Lung (tissue), 12 donors: ENCODE results near the gene ZNF665. TPM values are rescaled to one million over a fixed set of nuclear protein-coding genes. Genes with fewer than 3 reads are reported as not detected.
A peak's percentile ranks its signal among the peaks of the same experiment; 100 is the strongest.

Experiments
- ATAC-seq: fragments of 200-7000 bp; cut with Tn5 transposase; one replicate; pipeline ENCODE4 v1.9.1; 2020; ENCODE audit warnings: moderate number of reproducible peaks; ENCODE audit not compliant: insufficient read depth, low FRiP score
- DNase-seq, 3 donors: peaks; one replicate each; pipeline ENCODE4 v3.0.0-alpha.2; 2013 to 2017
- H3K27ac ChIP-seq, 2 donors: one replicate each; pipeline ENCODE4 v1.5.1; 2013; ENCODE audit warnings: mild to moderate bottlenecking in 2 of 2, moderate library complexity in 2 of 2, control low read depth in 1 of 2, inconsistent platforms in 1 of 2, low read depth in 1 of 2, low read length in 1 of 2
- H3K27me3 ChIP-seq, 3 donors: one replicate each; pipeline ENCODE4 v1.5.1; 2013; ENCODE audit warnings: low read length in 2 of 3; ENCODE audit not compliant: control insufficient read depth in 3 of 3, insufficient read depth in 3 of 3
- H3K36me3 ChIP-seq, 4 donors: one replicate each; pipeline ENCODE4 v1.5.1; 2013; ENCODE audit warnings: low read length in 4 of 4, mild to moderate bottlenecking in 1 of 4, moderate library complexity in 1 of 4; ENCODE audit not compliant: control insufficient read depth in 4 of 4, insufficient read depth in 4 of 4
- H3K4me1 ChIP-seq, 5 donors: one replicate each; pipeline ENCODE4 v1.5.1; 2013; ENCODE audit warnings: low read length in 5 of 5, mild to moderate bottlenecking in 2 of 5, moderate library complexity in 1 of 5; ENCODE audit not compliant: control insufficient read depth in 5 of 5, insufficient read depth in 5 of 5
- H3K4me3 ChIP-seq: one replicate; pipeline ENCODE4 v1.5.1; 2013; ENCODE audit warnings: mild to moderate bottlenecking, control low read depth, moderate library complexity
- H3K9ac ChIP-seq, 2 donors: one replicate each; pipeline ENCODE4 v1.5.1; 2013; ENCODE audit warnings: low read length in 2 of 2, control low read depth in 1 of 2; ENCODE audit not compliant: insufficient read depth in 1 of 2
- H3K9me3 ChIP-seq, 4 donors: one replicate each; pipeline ENCODE4 v1.5.1; 2013; ENCODE audit warnings: low read length in 3 of 4, mild to moderate bottlenecking in 1 of 4, moderate library complexity in 1 of 4; ENCODE audit not compliant: control insufficient read depth in 4 of 4, insufficient read depth in 3 of 4
- WGBS, 2 donors: extraction: QIAGEN DNeasy Blood & Tissue Kit; methylation state at CpG; one replicate each; pipeline ENCODE4 v1.1.7; 2013; 5-methylcytosine and 5-hydroxymethylcytosine counted together
- polyA plus RNA-seq, 2 donors: library from polyadenylated mRNA; stranded (reverse); fragments of 200-250 nt; gene quantifications; one replicate each; pipeline ENCODE4 v1.2.1, GENCODE V29; 2013
- total RNA-seq, 2 donors: library from RNA; depleted of rRNA in 1 of 2; stranded (reverse); fragments of >200 nt in 1 of 2; gene quantifications; one replicate each; pipeline ENCODE4 v1.2.1, GENCODE V29; 2014 to 2021
- TF ChIP-seq, protein P1 (sequence below): IDR thresholded peaks from 2 replicates; pipeline ENCODE4 v1.5.1; 2012; ENCODE audit warnings: mild to moderate bottlenecking; ENCODE audit errors: control extremely low read depth, extremely low read depth
- donor health status: control.
- donor health status: control.
- donor health status: Bipolar disorder and iron deficiency.
- donor health status: healthy.
- donor health status: DM: yes; HTN: yes; CAD: no.

Gene ZNF665
- total and polyA plus RNA-seq, 4 donors, result 2.0 to 6.7 (median 2.7) TPM

DNA sequence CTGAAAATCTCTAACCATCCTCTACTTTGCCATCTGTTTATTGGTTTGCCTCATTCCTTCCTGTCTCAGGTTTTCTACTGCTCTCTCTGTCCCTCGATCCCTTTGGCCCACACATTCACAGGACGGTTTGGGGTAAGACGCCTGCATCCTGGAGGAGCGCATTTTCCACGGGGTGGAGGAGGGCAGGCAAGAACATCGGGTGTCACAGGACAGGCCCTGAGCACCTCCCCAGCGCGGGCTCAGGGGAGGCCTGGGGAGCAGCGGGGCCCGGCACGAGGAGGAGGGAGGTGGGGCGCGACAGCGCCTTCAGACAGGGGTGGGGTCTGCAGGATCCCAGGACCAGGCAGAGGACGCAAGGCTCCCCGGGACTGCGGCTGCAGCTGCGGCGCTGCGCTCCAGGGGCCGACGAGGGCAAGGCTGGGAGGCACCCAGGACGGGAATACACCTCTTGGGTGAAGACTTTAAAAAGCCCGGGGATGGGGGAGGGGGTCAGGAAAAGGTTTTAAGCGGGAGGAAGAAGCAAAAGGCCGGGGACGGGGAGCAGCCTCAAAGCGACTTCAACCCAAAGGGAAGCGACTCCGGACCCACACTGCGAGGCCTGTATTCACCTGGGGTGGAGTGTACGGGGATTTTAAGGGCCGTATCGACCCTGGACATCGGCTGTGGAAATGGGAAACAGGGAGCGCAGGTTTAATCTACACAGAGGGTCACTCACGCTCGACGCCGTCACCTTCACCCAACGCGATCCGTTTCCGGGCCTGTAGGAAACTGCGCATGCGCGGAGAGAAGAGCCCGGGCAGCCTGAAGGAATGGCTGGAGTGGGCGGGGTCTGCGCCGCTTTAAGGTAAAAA is 60.8 kb downstream of the ZNF665 start, which contains the start of gene ZNF415:
ZNF415 (minus strand) TSS at position 770 of the 851 bp plus-strand sequence. CDS start 10,234 bp downstream, outside the sequence.
- Histone ChIP-seq H3K4me3 (peak within 1 kb of the TSS; percentile 71), H3K36me3 (no peaks in the 10 kb centered on the region), H3K9me3 (peaks cover 0 to 16% (median 2%) of the 10 kb centered on the region in 4 donors), H3K4me1 (peaks cover 0 to 16% (median 6%) of the 10 kb centered on the region in 5 donors), H3K27ac (peak within 1 kb of the TSS; percentile 87 to 89), H3K27me3 (no peaks in the 10 kb centered on the region), H3K9ac (peak within 1 kb of the TSS; percentile 57 to 89)
- TF ChIP-seq, protein P1, sequence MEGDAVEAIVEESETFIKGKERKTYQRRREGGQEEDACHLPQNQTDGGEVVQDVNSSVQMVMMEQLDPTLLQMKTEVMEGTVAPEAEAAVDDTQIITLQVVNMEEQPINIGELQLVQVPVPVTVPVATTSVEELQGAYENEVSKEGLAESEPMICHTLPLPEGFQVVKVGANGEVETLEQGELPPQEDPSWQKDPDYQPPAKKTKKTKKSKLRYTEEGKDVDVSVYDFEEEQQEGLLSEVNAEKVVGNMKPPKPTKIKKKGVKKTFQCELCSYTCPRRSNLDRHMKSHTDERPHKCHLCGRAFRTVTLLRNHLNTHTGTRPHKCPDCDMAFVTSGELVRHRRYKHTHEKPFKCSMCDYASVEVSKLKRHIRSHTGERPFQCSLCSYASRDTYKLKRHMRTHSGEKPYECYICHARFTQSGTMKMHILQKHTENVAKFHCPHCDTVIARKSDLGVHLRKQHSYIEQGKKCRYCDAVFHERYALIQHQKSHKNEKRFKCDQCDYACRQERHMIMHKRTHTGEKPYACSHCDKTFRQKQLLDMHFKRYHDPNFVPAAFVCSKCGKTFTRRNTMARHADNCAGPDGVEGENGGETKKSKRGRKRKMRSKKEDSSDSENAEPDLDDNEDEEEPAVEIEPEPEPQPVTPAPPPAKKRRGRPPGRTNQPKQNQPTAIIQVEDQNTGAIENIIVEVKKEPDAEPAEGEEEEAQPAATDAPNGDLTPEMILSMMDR, result no peak
- WGBS, 2 donors, result 1 to 2% methylated on average over 50 to 51 of the region's 51 CpGs
- ATAC-seq (no peak), DNase-seq (peak; percentile 91 to 95 (median 93))

- peaks cover 0 to 16% (median 6%) of the 10 kb centered on the region in 5 donors for H3K4me1 ChIP-seq
- H3K27me3 ChIP-seq, result no peaks in the 10 kb centered on the region
- H3K36me3 ChIP-seq, result no peaks in the 10 kb centered on the region
- TF ChIP-seq, protein P1, result no peak
- H3K9ac ChIP-seq, result peak overlapping the region; percentile 50 to 57
- no peak overlapping the region for H3K4me3 ChIP-seq
- ATAC-seq, result no peak
- WGBS, 2 donors, result 48 to 56% methylated on average over 6 of the region's 6 CpGs
- no peak for DNase-seq
- H3K27ac ChIP-seq, result peak overlapping the region in 1 of 2 donors; percentile 87
- H3K9me3 ChIP-seq, result peaks cover 0 to 16% (median 0%) of the 10 kb centered on the region in 4 donors
Measured at GRCh38 chr19:53131727-53132126, 61.4 kb downstream of the ZNF665 start.

DNA sequence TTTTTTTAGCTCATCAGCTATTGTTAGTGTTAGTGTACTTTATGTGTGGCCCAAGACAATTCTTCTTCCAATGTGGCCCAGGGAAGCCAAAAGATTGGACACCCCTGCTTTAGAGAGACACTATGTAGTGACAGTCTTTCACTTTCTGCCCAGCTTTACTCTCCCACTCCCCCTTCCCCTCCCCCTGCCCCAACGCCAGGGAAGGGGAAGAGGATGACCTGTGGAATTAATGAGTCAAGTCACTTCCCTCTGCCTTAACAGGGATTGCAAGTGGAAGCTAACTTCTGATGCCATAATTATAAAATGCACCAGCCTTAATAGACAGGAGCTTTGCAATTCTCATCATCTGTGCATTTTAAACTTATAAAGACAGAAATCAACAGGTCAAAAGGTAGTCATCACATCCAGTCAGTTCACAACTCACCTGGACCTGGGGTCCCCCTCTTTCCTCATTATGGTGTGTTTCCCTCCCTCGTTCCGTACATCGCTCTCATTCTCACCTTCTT is 62.0 kb downstream of the ZNF665 start:
- Histone ChIP-seq H3K9me3 (peaks cover 0 to 16% (median 0%) of the 10 kb centered on the region in 4 donors), H3K9ac (no peak overlapping the region), H3K4me1 (peaks cover 0 to 16% (median 6%) of the 10 kb centered on the region in 5 donors), H3K36me3 (no peaks in the 10 kb centered on the region), H3K27ac (no peak overlapping the region), H3K27me3 (no peaks in the 10 kb centered on the region), H3K4me3 (no peak overlapping the region)
- 93 to 96% methylated on average over 3 of the region's 4 CpGs for WGBS, 2 donors
- no peak for ATAC-seq
- TF ChIP-seq, protein P1, result no peak
- DNase-seq, result peak in 1 of 3 donors; percentile 18
